GM19043 (cell line): ENCODE measurements around the gene C20orf141.
"Not testable (repeated sequence)": the region's sequence is repeated elsewhere in the genome, so short reads cannot be mapped to it uniquely, and the experiment has no call there.

Experiments
- ATAC-seq: cut with Tn5 transposase; IDR thresholded peaks from one replicate; pipeline ENCODE4 v1.9.1; 2021; ENCODE audit warnings: low read depth; ENCODE audit not compliant: unreplicated experiment

The C20orf141 gene

DNA sequence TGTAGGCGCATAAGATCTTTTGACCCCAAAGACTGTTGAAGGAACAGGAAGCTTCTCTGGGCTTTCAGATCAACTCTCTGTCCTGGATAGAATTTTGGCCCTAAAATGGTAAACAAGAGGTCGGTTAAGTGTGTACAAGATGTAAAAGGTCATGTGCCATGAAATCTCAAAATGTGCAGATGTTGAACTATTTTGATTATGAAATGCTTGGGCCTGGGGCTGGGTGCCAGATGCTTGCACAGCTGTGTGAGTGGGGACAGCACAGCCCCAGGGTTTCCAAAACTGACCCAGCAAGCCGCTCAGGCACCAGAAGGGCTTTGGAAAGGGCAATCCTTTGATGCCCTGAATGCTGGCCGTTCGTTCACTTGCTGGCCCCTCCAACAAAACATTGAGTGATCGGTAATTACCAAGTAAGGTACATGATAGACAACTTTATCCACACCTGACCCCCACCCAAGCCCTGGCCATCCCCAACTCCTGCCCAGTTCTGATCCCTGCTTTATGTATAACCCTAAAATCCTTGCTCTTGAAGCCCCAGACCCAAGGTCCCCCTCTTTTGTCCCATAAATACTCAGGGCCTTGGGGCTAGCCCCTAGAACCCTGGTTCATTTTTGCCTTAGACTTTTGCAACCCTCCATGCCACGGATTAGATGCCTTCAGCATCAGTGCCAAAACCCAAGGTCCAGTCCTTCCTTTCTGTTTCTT is 3.3 kb downstream of the C20orf141 start:
- ATAC-seq, result no peak

DNA sequence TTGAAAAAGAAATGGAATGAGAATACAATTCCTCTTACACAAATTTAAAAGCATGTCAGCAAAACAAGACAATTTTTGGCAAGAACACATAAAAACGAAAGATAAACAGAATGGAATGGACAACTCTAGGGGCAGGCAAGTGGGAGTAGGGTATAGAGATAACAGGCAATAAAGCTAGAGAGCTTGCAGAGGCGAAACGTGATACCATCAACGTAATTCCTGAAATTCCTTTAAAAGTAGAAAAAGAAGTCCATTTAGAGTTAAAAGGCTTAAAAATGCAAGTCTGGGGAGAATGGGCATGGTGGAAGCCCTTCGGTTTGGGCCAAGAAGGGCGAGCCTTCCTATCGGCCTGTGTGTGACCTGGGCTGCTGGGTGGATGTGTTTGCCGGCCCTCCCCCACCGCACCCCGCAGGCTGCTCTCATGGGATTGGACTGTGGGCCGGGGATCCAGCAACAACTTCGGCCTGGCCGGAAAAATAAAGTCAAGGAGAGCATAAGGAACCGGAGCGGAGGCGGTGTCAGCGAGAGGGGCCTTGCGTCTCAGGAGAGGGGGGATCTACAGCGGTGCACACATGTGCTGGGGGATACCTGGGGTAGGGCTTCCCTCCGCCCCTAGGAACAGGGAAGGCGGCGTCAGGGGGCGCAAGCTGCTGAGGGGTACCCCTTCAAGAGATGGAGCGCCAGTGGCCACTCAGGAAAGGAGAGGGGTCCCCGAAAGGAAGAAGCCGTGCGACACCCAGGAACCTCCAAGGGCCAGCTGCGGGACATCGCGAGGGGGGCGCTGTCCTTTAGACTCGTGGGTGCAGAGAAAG is 5.5 kb downstream of the C20orf141 start:
- no peak for ATAC-seq

DNA sequence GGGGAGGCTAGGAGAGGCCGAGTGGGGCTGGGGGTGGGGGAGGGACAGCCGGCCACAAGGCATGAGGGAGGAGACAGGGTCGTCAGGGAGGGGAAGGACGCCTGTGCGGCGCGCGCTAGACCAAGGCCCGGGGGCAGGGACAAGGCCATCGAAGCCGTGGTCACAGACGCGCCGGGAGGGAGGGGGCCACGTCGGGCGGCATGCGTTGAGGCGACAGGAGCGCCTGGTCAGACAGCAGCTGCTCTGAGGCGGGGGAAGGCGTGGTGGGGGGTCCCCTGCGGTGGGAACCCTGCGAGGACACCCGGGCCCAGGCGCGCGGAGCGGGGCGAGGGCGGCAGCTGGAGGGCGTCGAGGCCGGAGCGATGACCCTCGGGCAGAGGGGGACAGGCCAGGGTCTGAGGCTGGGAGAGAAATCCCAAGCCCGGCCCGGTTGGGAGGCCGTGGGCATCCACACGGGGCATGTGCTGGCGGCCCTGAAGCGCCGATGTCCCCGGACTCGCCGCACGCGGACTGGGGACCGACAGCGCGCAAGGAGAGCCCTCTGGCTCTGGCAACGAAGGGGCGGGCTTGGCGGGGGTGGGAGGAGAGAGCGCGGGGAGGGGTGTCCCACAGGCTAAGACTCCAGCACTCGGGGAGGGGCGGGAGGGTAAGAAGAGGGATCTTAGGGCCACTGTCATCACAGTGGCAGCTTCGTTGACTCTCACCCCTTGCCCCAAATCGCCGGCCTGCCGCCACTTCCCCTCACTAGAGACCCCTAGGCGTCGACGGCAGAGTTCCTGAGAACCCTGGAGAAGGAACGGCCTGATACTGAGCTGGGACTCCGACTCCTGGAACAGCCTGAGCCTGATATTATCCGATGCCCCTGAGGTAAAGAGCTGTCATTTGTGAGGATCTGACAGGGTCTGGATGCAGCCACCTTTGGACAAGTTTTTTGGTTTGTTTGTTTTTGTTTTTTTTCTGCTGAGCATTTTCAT is 6.4 kb downstream of the C20orf141 start:
- no peak for ATAC-seq

DNA sequence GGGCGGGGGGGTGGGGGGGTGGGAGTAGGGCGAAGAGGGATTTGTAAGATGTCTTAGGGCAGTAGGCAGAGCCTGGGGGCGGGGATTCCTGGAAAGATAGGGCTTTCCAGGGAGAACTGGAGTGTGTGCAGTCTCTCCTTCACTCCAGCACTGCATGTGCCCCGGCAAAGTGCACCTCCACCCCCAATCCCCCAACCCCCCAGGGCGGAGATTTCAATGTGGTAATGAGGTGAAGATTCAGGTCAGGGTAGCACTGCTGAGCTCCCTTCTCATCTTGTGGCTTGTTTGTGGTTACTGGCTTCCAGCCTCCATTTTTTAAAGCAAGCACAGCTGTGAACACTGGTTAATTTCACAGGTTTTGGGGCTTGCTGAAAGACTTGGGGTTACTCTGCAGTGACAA is 7.3 kb downstream of the C20orf141 start:
- ATAC-seq, result no peak

DNA sequence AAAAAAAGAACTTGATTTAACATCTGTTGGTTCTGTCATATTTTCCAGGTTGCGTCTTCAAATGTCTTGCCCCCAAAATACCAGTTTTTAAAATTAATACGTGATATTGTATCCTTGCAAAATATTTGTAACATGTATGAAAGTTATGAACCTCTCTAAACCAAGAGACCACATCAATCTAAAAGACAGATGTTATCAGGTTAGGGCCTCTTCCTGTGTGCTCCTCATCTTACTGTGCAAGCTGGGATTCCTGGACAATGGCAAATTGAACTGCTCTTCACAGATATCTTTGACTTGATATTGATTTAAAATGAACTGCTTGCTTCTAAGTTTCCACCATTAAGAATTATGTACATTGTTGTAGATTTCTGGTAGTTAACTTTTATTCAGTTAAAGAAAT is 11.0 kb downstream of the C20orf141 start:
- no peak for ATAC-seq

DNA sequence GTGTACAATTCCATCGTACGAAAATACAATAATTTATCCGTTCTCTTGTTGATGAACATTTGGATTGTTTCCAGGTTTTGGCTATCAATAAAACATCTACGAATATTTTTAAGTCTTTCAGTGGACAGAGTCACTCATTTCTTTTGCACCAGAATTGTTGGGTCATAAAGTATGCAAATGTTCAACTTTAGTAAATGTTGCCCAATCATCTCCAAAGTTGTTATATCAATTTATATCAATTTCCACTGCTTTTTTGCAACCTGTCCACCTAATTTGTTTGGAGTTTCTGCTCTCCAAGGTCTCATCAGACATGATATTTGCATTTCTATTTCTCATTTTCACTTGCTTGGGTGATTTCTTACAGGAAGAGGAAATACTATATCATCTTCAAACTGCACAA is 11.9 kb downstream of the C20orf141 start:
- no peak for ATAC-seq

DNA sequence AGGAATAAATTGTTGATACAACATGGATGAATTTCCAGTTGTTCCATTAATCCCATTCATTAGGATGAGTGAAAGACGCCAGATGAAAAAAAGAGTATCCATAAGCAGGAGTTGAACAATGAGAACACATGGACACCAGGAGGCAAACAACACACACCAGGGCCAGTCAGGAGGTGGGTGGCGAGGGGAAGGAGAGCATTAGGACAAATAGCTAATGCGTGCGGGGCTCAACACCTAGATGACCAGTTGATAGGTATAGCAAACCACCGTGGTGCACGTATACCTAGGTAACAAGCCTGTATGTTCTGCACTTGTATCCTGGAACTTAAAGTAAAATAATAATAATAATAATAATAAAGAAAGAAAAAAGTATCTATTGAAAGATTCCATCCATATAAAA is 14.6 kb downstream of the C20orf141 start:
- ATAC-seq, result no peak

DNA sequence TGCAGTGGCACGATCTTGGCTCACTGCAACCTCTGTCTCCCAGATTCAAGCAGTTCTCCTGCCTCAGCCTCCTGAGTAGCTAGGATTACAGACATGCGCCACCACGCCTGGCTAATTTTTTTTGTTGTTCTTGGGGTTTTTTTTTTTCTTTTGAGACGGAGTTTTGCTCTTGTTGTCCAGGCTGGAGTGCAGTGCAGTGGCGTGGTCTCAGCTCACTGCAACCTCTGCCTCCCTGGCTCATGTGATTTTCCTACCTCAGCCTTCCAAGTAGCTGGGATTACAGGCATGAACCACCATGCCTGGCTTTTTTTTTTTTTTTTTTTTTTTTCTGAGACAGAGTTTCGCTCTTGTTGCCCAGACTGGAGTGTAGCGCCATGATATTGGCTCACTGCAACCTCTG is 16.4 kb downstream of the C20orf141 start:
- ATAC-seq, result not testable (repeated sequence)

DNA sequence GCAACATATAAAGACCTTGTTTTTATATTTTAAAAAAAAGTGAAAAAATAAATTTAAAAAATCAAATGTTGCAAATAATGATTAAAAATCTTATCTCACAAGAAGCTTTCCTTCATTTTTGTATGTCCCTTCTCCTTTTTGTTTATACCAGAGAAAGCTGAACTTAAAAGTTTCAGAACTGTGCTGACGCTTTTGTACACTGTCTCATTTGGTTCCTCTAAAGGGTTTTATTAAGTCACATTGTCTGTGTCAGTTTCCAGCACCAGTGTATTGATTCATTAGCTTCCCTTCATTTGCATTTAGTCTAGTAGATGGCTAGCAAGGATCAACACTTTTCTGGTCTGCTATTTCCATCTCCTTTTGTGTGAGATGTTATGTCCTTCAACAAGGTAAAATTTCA is 19.0 kb downstream of the C20orf141 start:
- no peak for ATAC-seq

DNA sequence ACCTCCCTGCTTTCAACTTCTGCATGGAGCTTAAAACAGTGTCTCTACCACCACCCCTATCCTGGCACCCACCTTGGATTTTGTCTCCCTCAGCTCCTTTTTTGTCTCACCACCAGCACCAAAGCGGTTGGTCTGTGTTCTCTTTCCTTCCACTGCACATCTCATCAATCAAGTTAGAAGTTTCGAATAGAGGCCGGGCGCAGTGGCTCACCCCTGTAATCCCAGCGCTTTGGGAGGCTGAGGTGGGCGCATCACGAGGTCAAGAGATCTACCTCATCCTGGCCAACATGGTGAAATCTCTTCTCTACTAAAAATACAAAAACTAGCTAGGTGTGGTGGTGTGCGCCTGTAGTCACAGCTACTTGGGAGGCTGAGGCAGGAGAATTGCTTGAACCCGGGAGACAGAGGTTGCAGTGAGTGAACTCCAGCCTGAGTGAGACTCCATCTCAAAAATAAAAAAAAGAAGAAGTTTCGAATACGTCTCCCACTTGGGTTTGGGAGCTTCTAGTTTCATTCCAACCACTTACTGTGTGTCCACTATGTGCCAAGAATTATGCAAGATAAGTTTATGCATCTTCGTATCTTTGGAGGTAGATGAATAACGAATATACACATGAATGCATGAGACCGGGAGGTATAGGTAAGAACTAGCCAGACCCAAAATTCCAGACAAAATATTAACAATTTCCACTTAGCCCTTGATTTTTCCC is 19.8 kb downstream of the C20orf141 start:
- no peak for ATAC-seq

DNA sequence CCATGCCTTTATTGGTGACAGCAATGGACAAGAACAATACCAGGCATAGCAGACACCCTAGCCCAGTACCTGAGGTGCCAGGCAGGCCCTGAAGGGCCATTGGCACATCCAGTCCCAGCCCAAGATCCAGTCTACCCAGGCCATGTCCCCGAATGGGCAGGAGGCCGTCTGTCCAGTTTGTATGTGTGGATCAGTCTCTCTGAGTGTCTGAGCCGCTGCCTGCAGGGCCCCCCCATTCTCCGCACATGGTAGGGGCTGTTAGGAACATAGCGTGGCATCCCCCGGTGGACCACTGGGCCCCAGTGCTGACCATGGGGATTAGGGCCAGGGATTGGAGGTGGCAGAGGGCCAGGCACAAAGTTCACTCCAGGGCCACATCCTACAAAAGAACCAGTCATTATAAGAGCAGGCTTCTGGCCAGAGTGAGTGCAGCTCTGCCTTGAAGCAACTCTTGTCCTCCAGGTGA is 20.6 kb downstream of the C20orf141 start:
- no peak for ATAC-seq

DNA sequence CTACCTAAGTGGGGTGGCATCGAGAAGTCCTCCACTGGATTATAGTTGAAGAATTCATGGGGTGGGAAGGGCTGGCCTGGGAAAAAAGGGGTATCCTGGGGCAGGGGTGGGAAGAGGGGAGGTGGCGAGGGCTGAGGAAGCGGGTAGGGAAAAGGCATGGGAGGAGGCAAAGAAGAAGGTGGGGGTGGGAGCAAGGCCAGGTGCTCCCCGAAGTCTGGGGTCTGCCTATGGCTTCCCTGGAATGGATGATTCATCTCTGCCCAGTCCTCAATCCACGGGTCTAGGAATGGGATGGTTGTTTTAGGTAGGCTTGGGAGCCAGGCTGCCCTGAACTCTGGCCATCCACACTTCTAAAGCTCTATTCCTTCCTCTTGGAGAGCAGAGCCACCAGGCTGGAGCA is 21.2 kb downstream of the C20orf141 start:
- ATAC-seq, result no peak

DNA sequence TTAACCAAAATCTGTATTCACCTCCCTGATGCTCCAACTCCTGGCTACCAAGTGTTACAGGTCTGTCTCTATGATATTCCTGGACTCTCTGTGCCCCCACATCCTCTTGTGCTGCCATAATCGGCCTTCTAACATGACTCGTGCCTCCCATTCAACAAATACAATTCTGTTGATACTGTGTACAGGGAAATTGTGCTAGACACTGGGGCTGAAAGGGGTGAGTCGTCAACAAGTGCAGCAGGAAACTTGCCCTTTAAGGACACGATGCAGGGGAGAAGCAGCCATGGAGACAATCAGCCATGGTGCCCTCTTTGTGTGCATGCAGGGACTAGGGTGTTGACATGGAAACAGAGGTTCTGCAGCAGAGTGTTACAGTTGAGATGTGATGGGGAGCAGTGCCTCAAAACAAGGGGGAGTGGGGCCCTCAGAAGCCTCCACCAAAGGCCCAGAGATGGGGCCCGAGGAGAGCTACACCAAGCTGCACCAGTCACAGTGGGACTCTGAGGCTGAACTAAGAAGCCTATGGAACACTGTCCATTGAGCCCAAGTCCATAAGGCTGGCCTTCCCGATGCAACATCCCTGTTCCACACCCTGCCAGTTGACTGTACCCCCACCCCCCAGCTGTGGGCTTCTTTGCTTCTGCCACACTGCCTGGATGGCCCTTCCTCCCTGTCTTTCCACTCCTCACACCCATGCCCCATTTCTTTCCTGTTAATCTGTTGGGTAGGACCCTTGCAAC is 22.6 kb downstream of the C20orf141 start:
- no peak for ATAC-seq

DNA sequence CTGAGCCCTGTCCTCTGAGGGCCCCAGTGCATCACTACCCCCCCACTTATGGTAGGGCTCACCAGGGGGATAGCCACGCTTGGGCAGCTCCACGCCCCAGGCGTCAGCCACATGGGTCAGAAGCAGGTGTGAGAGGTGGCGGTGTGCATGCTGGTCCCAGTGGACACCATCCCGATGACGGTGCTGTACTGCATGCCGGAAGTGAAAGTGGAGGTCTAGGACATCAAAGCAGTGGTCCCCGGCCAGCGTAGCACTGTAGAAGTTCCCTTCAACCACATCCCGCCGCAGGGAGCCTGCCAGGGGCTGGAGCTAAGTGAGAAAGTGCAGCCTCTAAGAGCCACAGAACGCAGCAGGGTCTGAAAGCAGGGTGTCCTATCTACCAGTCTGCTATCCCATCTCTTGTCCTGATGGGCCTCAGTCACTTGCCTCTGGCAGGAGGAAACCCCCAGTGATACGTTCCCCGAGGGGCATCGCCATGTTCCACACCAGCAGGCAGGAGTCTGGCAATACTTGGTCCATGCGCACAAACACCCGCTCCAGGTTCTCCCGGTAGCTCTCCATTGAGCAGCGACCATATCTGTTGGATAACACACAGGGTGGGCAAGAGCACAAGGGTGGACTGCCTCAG is 23.5 kb downstream of the C20orf141 start:
- ATAC-seq, result no peak

DNA sequence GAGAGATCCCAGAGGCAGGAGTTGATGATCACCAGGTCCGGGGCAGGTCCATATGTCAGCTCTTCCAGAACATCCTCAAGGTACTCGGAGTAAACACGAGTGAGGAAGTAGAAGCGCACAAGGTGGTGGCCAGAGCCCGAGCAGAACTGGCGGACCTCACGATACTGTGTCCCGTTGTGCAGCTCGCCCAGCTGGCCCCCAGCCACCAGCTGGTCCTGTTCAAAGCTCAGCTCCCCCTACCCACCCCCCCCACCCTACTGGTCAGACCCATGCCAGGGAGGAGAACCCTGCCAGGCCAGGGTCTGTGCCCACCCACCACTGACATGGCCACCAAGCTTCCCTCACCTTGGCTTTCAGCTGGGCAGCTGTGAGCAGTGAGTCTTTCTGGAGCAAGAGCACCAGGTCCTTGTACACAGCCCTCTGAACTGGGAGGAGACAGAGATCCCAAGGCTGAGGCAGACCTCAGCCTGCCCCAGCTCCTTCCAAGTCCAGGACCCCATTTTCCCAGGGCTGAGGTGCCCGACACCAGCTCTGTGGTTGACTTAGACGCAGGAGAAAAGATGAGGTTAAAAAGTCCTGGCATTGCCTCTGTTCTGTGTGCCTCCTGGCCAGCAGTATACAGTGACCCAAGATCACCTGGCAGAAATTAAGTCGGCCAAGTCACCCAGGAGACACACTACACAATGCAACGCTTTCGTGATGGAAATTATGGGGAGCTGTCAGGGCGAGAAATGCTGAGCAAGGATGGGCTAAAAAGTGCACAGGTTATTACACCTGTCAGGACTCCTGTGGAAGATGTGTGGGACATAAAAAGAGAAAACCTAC is 24.3 kb downstream of the C20orf141 start:
- no peak for ATAC-seq

DNA sequence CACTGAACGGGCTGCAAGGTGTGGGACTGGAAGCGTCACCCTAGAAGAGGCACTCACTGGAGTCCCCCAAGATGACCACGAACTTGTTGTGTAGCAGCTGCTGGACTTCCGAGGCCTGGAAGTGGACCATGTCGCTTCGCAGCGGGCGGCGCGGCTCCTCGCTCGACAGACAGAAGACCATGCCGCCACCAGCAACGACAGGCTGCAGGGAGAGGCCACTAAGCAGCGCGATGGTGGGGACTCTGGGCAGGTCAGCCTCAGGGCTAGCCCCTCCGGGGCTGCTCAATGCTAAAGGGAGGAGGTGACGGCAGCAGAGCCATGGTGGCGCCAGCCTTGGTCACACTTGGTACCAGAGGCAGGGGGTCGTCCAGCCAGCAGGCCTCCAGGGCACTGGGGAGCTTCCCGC is 24.9 kb downstream of the C20orf141 start:
- no peak for ATAC-seq

DNA sequence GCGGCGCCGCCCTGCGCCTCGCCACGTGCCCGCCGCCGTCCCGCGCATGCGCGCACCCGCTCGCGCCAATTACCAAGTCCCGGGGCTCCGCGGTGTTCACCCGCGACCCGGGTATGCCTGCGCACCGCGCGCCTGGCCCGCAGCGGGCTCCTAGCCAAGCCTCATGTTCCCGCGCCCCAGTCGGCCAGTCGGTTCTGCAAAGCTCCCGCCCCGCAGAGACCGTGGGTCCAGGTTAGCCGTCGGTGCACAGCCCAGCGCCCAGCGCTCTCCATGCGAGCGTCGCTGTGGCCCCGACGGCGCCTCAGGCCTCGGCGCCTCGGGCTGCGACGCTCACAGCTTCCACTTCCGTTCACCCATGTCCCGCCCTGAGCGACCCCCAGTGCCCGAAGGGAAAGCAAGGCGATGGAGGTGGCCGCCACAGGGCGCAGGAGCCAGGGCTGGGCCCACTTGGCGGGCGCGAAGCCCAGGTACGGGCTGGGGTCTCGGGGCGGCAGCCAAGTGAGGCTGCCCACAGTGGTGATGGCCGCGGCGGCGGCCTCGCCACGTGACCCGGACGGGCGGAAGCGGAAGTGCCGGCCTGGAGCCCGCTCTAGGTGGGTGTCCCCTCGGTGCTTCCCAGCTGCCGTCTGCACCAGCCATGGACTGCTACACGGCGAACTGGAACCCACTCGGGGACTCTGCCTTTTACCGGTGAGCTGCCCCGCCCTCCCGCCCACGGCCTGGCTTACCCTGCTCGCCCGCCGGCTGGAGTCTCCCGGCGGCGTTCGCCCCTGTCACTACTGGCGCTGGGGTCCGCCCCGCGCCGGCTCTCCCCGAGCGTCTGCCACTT is 25.6 kb downstream of the C20orf141 start, which contains the start of the genes PCED1A and VPS16:
PCED1A (minus strand) TSS at position 518 of the 829 bp plus-strand sequence. CDS start 743 bp downstream, outside the sequence.
VPS16 (plus strand) TSS at position 608 of the 829 bp plus-strand sequence; CDS start at position 638, 30 bp downstream.
- ATAC-seq, result peak; percentile 95
